Peyer's patch (tissue), 4 donors: ENCODE data around the gene GMCL2. TPM values are rescaled to one million over a fixed set of nuclear protein-coding genes. Genes with fewer than 3 reads are reported as not detected.

ENCODE experiments used
- DNase-seq, 3 donors: peaks; one replicate each; pipeline ENCODE4 v3.0.0-alpha.2; 2017 to 2019
- H3K27ac ChIP-seq, 4 donors: fragments of 200-600 bp; sonication (generic); one replicate each; pipeline ENCODE4 v1.5.1; 2016 to 2019
- H3K27me3 ChIP-seq, 2 donors: fragments of 200-600 bp; sonication (generic); one replicate each; pipeline ENCODE4 v1.5.1; 2019
- H3K36me3 ChIP-seq, 3 donors: fragments of 200-600 bp; sonication (generic); one replicate each; pipeline ENCODE4 v1.5.1; 2016 to 2019
- H3K4me1 ChIP-seq, 4 donors: fragments of 200-600 bp; sonication (generic); one replicate each; pipeline ENCODE4 v1.5.1; 2016 to 2019
- H3K4me3 ChIP-seq, 4 donors: fragments of 200-600 bp; sonication (generic); 1 replicate in 3 of 4; 2 replicates in 1 of 4; pipeline ENCODE4 v1.5.1; 2016 to 2019; ENCODE audit warnings: mild to moderate bottlenecking in 1 of 4
- H3K9me3 ChIP-seq, 4 donors: fragments of 200-600 bp; sonication (generic); one replicate each; pipeline ENCODE4 v1.5.1; 2016 to 2019; ENCODE audit warnings: mild to moderate bottlenecking in 1 of 4
- POLR2A ChIP-seq, 2 donors: fragments of 450-650 bp; IDR thresholded peaks; one replicate each; pipeline ENCODE4 v1.5.1; 2017; ENCODE audit warnings: antibody characterized with exemption in 2 of 2, mild to moderate bottlenecking in 2 of 2, moderate library complexity in 2 of 2
- total RNA-seq, 4 donors: library from RNA; depleted of rRNA; stranded (reverse); fragments of >200 nt; gene quantifications; one replicate each; pipeline ENCODE4 v1.1.0, GENCODE V29; 2016
- TF ChIP-seq, protein P1 (sequence below), 6 experiments: fragments of 450-650 bp in 4 of 6; fragments of 200-600 bp in 2 of 6; sonication (generic) in 1 of 6; IDR thresholded peaks; one replicate each; pipeline ENCODE4 v1.5.1; 2017 to 2019; ENCODE audit warnings: antibody characterized with exemption in 6 of 6, mild to moderate bottlenecking in 3 of 6, moderate library complexity in 1 of 6

GMCL2 gene
- total RNA-seq, 4 donors from 2014 or later, result not detected

DNA sequence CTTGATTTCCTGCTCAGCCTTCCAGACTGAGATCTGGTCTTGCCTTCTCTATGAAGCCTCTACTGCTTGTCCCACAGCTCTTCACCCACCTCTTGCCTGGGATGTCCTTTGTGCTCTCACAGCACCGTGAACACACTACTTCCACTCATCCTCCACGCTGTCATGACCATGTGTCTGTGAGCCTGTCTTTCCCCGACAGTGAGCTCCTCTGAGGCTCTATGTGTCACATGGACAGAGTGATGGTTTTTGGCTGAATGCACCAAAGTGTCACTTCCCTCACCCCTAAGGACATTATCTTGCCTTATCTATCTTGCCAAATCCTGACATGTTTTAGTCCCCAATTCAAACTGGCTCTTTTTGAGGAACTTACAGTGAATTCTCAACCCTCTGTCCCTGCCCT, 34.1 kb upstream of the GMCL2 start:
- Histone ChIP-seq H3K27me3 (no peaks in the 10 kb centered on the region), H3K27ac (peak overlapping the region in 2 of 4 donors; percentile 5 to 65), H3K4me3 (no peak overlapping the region), H3K4me1 (peaks cover 0 to 47% (median 5%) of the 10 kb centered on the region in 4 donors), H3K36me3 (peaks cover 0 to 77% (median 0%) of the 10 kb centered on the region in 3 donors), H3K9me3 (no peaks in the 10 kb centered on the region)
- DNase-seq, result no peak
- TF ChIP-seq, protein P1, sequence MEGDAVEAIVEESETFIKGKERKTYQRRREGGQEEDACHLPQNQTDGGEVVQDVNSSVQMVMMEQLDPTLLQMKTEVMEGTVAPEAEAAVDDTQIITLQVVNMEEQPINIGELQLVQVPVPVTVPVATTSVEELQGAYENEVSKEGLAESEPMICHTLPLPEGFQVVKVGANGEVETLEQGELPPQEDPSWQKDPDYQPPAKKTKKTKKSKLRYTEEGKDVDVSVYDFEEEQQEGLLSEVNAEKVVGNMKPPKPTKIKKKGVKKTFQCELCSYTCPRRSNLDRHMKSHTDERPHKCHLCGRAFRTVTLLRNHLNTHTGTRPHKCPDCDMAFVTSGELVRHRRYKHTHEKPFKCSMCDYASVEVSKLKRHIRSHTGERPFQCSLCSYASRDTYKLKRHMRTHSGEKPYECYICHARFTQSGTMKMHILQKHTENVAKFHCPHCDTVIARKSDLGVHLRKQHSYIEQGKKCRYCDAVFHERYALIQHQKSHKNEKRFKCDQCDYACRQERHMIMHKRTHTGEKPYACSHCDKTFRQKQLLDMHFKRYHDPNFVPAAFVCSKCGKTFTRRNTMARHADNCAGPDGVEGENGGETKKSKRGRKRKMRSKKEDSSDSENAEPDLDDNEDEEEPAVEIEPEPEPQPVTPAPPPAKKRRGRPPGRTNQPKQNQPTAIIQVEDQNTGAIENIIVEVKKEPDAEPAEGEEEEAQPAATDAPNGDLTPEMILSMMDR (IDR thresholded peaks at IDR 0.05), result no peak
- TF ChIP-seq POLR2A (IDR thresholded peaks at IDR 0.05), result no peak

DNA sequence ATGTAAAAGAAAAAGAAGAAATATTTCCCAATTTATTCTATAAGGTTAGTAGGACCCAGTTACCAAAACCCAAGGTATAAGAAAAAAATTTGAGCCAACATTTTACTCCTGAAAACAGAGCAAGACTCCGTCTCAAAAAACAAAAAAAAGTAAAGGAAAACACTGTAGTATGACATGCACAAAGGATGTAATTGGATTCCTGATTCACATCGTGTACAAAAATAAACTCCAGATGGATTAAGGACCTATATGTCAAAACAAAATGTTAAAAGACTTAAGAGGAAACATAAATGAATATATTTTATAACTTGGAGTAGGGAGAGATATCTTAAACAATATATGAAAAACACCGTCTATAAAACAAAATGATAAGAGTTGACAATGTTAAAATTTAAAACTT, 31.7 kb upstream of the GMCL2 start:
- TF ChIP-seq, protein P1 (IDR thresholded peaks at IDR 0.05), result no peak
- no peak for TF ChIP-seq POLR2A (IDR thresholded peaks at IDR 0.05)
- no peak for DNase-seq
- peaks cover 0 to 77% (median 0%) of the 10 kb centered on the region in 3 donors for H3K36me3 ChIP-seq
- no peaks in the 10 kb centered on the region for H3K9me3 ChIP-seq
- H3K27ac ChIP-seq, result no peak overlapping the region
- no peaks in the 10 kb centered on the region for H3K27me3 ChIP-seq
- no peak overlapping the region for H3K4me3 ChIP-seq
- peaks cover 0 to 54% (median 18%) of the 10 kb centered on the region in 4 donors for H3K4me1 ChIP-seq

DNA sequence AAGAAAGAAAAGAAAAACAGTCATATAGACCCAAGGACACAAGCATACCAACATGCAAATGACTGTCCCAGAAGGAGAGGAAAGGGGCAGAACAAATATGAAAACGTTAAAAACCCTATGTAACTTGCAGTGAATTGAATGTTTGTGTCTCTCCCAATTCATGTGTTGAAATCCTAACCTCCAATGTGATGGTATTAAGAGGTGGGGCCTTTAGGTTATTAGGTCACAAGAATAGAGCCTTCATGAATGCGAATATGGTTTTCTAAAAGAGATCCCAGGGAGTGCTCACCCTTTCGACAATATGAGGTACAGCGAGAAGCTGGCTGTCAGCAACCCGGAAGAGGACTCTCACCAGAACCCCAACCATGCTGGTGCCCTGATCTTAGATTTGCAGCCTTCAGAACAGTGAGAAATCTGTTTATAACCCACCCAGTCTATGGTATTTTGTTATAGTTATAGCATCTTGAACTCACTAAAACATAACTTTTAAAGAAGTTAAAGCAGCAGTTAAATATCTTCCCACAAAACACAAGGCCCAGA, 31.1 kb upstream of the GMCL2 start:
- TF ChIP-seq POLR2A (IDR thresholded peaks at IDR 0.05), result no peak
- TF ChIP-seq, protein P1 (IDR thresholded peaks at IDR 0.05), result no peak
- DNase-seq, result no peak
- peaks cover 0 to 54% (median 18%) of the 10 kb centered on the region in 4 donors for H3K4me1 ChIP-seq
- no peak overlapping the region for H3K27ac ChIP-seq
- no peaks in the 10 kb centered on the region for H3K9me3 ChIP-seq
- no peak overlapping the region for H3K4me3 ChIP-seq
- no peaks in the 10 kb centered on the region for H3K27me3 ChIP-seq
- H3K36me3 ChIP-seq, result peaks cover 0 to 75% (median 0%) of the 10 kb centered on the region in 3 donors

DNA sequence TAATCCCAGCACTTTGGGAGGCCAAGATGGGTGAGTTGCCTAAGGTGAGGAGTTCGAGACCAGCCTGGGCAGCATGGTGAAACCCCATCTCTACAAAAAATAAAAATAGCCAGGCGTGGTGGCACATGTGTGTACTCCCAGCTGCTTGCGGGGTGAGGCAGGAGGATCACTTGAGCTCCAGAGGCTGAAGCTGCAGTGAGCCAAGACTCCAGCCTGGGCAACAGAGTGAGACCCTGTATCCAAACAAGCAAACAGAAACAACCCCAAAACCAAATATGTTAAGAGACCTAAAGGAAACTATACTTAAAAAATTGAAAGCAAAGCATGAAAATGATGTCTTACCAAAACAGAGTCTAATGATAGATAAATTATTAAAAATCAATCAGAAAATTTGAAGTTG, 29.6 kb upstream of the GMCL2 start:
- peaks cover 0 to 76% (median 0%) of the 10 kb centered on the region in 3 donors for H3K36me3 ChIP-seq
- H3K27ac ChIP-seq, result peak overlapping the region in 3 of 4 donors; percentile 72 to 99 (median 80)
- no peak for TF ChIP-seq POLR2A (IDR thresholded peaks at IDR 0.05)
- TF ChIP-seq, protein P1 (IDR thresholded peaks at IDR 0.05), result no peak
- H3K4me3 ChIP-seq, result no peak overlapping the region
- no peaks in the 10 kb centered on the region for H3K9me3 ChIP-seq
- H3K27me3 ChIP-seq, result no peaks in the 10 kb centered on the region
- H3K4me1 ChIP-seq, result peaks cover 0 to 51% (median 23%) of the 10 kb centered on the region in 4 donors
- no peak for DNase-seq

DNA sequence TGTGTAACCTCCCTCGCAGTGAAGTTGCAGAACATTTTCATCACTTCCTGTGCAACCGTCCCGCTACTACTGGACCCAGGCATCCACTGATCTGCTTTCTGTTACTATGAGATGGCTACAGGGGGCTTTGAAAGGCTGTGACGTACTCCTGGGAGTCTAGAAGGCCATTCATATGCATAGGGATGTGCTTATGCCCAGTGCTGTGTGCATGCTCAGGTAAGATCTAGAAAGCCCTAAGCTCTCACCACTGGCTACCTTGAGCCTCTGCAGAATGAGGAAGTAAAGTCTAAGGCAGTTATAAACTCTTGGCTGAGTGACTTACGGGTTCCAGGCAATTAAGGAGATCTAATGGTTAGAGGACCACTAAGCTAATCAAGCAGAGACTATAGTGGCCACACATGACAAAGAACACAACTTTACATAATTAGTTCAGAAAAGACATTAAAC, 28.9 kb upstream of the GMCL2 start:
- Histone ChIP-seq H3K9me3 (no peaks in the 10 kb centered on the region), H3K4me1 (peaks cover 0 to 52% (median 23%) of the 10 kb centered on the region in 4 donors), H3K36me3 (peaks cover 0 to 76% (median 0%) of the 10 kb centered on the region in 3 donors), H3K4me3 (no peak overlapping the region), H3K27me3 (no peaks in the 10 kb centered on the region), H3K27ac (peak overlapping the region; percentile 38 to 99 (median 76))
- TF ChIP-seq, protein P1 (IDR thresholded peaks at IDR 0.05), result no peak
- peak in 1 of 3 donors; percentile 53 for DNase-seq
